H9 (cell line): ENCODE results near the gene VNN1. TPM values are rescaled to one million over a fixed set of nuclear protein-coding genes. Genes with fewer than 3 reads are reported as not detected.

Source experiments
- DNase-seq: peaks from one replicate; pipeline ENCODE4 v3.0.0-alpha.2; 2017
- H2AFZ ChIP-seq: one replicate; pipeline ENCODE4 v1.6.1; 2013; ENCODE audit warnings: mild to moderate bottlenecking, low read length, control low read depth, moderate library complexity
- H2AK5ac ChIP-seq: 2 replicates; pipeline ENCODE4 v1.6.1; 2013; ENCODE audit warnings: low read length, control low read depth, mixed read lengths; ENCODE audit not compliant: insufficient read length
- H2BK120ac ChIP-seq: one replicate; pipeline ENCODE4 v1.6.1; 2013; ENCODE audit warnings: low read depth, mild to moderate bottlenecking, low read length, control low read depth, inconsistent platforms; ENCODE audit not compliant: poor library complexity, severe bottlenecking
- H2BK12ac ChIP-seq: 2 replicates; pipeline ENCODE4 v1.6.1; 2013; ENCODE audit warnings: low read length, control low read depth, mixed read lengths, low read depth; ENCODE audit not compliant: insufficient read length
- H2BK15ac ChIP-seq: 2 replicates; pipeline ENCODE4 v1.6.1; 2013; ENCODE audit warnings: low read depth, low read length, control low read depth
- H2BK20ac ChIP-seq: one replicate; pipeline ENCODE4 v1.6.1; 2013; ENCODE audit warnings: low read depth, mild to moderate bottlenecking, low read length, control low read depth, inconsistent platforms; ENCODE audit not compliant: poor library complexity, severe bottlenecking
- H2BK5ac ChIP-seq: 2 replicates; pipeline ENCODE4 v1.6.1; 2013; ENCODE audit warnings: low read length, control low read depth, mixed read lengths; ENCODE audit not compliant: insufficient read length
- H3K14ac ChIP-seq: 2 replicates; pipeline ENCODE4 v1.6.1; 2013; ENCODE audit warnings: low read length, control low read depth; ENCODE audit not compliant: insufficient read depth
- H3K18ac ChIP-seq: 2 replicates; pipeline ENCODE4 v1.6.1; 2013; ENCODE audit warnings: low read depth, mild to moderate bottlenecking, mixed read lengths, low read length, control low read depth; ENCODE audit not compliant: insufficient read length
- H3K23ac ChIP-seq: 2 replicates; pipeline ENCODE4 v1.6.1; 2013; ENCODE audit warnings: low read length, control low read depth, mixed read lengths, low read depth; ENCODE audit not compliant: insufficient read length
- H3K23me2 ChIP-seq: 2 replicates; pipeline ENCODE4 v1.6.1; 2013; ENCODE audit warnings: low read depth, mild to moderate bottlenecking, mixed read lengths, low read length, control low read depth; ENCODE audit not compliant: insufficient read length, poor library complexity, severe bottlenecking
- H3K27ac ChIP-seq: 2 replicates; pipeline ENCODE4 v1.5.1; 2013; ENCODE audit warnings: low read length, control low read depth, mixed read lengths, low read depth; ENCODE audit not compliant: insufficient read length
- H3K27me3 ChIP-seq: 2 replicates; pipeline ENCODE4 v1.6.1; 2013; ENCODE audit warnings: low read length, control low read depth, inconsistent platforms; ENCODE audit not compliant: insufficient read depth
- H3K4ac ChIP-seq: 2 replicates; pipeline ENCODE4 v1.6.1; 2013; ENCODE audit warnings: low read depth, mild to moderate bottlenecking, control low read depth, inconsistent platforms, low read length, moderate library complexity
- H3K4me1 ChIP-seq: 2 replicates; pipeline ENCODE4 v1.6.1; 2013; ENCODE audit warnings: low read length, control low read depth, inconsistent platforms; ENCODE audit not compliant: insufficient read depth
- H3K4me2 ChIP-seq: 2 replicates; pipeline ENCODE4 v1.6.1; 2013; ENCODE audit warnings: low read length, control low read depth, mixed read lengths; ENCODE audit not compliant: insufficient read length, insufficient read depth
- H3K56ac ChIP-seq: 2 replicates; pipeline ENCODE4 v1.6.1; 2013; ENCODE audit warnings: low read depth, mild to moderate bottlenecking, mixed read lengths, low read length, control low read depth; ENCODE audit not compliant: insufficient read length
- H3K79me1 ChIP-seq: 2 replicates; pipeline ENCODE4 v1.6.1; 2013; ENCODE audit warnings: low read depth, mild to moderate bottlenecking, moderate library complexity, low read length, control low read depth, inconsistent platforms; ENCODE audit not compliant: insufficient read depth, poor library complexity, severe bottlenecking
- H3K79me2 ChIP-seq: 2 replicates; pipeline ENCODE4 v1.6.1; 2013; ENCODE audit warnings: low read length, control low read depth, inconsistent platforms; ENCODE audit not compliant: insufficient read depth
- H3K9ac ChIP-seq: 2 replicates; pipeline ENCODE4 v1.6.1; 2013; ENCODE audit warnings: low read length, control low read depth, mixed read lengths; ENCODE audit not compliant: insufficient read length; ENCODE audit errors: extremely low read depth
- H3K9me3 ChIP-seq: one replicate; pipeline ENCODE4 v1.6.1; 2013; ENCODE audit warnings: low read depth, low read length, inconsistent platforms; ENCODE audit not compliant: control insufficient read depth
- H3T11ph ChIP-seq: one replicate; pipeline ENCODE4 v1.6.1; 2013; ENCODE audit warnings: mild to moderate bottlenecking, low read length, control low read depth, inconsistent platforms
- H4K20me1 ChIP-seq: one replicate; pipeline ENCODE4 v1.6.1; 2013; ENCODE audit not compliant: control insufficient read depth, insufficient read length, insufficient read depth
- H4K5ac ChIP-seq: 2 replicates; pipeline ENCODE4 v1.6.1; 2013; ENCODE audit warnings: low read depth, mild to moderate bottlenecking, mixed read lengths, low read length, control low read depth; ENCODE audit not compliant: insufficient read length
- H4K8ac ChIP-seq: replicated peaks from 2 replicates; pipeline ENCODE4 v1.6.1; 2013; ENCODE audit warnings: low read length, control low read depth, mixed read lengths, low read depth; ENCODE audit not compliant: insufficient read length
- H4K91ac ChIP-seq: 2 replicates; pipeline ENCODE4 v1.6.1; 2013; ENCODE audit warnings: low read depth, mild to moderate bottlenecking, moderate library complexity, mixed read lengths, low read length, control low read depth; ENCODE audit not compliant: insufficient read length
- H3K27ac Mint-ChIP-seq, 3 experiments: 2 replicates in 2 of 3; 3 replicates in 1 of 3; pipeline ENCODE4 v1.8.0; 2020 to 2021; ENCODE audit warnings: mixed read lengths in 3 of 3, mild to moderate bottlenecking in 1 of 3, moderate library complexity in 1 of 3
- H3K27me3 Mint-ChIP-seq: 2 replicates; pipeline ENCODE4 v1.8.0; 2021; ENCODE audit warnings: low read depth, mild to moderate bottlenecking, moderate library complexity, mixed read lengths
- H3K36me3 Mint-ChIP-seq, 3 experiments: 2 replicates in 2 of 3; 3 replicates in 1 of 3; pipeline ENCODE4 v1.8.0; 2020 to 2021; ENCODE audit warnings: low read depth in 3 of 3, mixed read lengths in 3 of 3; ENCODE audit not compliant: insufficient read depth in 1 of 3
- H3K4me1 Mint-ChIP-seq, 2 experiments: 2 replicates each; pipeline ENCODE4 v1.8.0; 2020; ENCODE audit warnings: mixed read lengths in 2 of 2
- H3K4me3 Mint-ChIP-seq, 2 experiments: 2 replicates in 1 of 2; 3 replicates in 1 of 2; pipeline ENCODE4 v1.8.0; 2020 to 2021; ENCODE audit warnings: mild to moderate bottlenecking in 2 of 2, mixed read lengths in 2 of 2, moderate library complexity in 1 of 2
- H3K9me3 Mint-ChIP-seq, 2 experiments: 2 replicates in 1 of 2; 3 replicates in 1 of 2; pipeline ENCODE4 v1.8.0; 2020; ENCODE audit warnings: mild to moderate bottlenecking in 2 of 2, mixed read lengths in 2 of 2, moderate library complexity in 1 of 2
- WGBS: extraction: QIAGEN DNeasy Blood & Tissue Kit; methylation state at CpG from one replicate; pipeline ENCODE4 v1.1.7; 2013; ENCODE audit warnings: missing lambda C conversion rate, low lambda C conversion rate, mixed read lengths; ENCODE audit not compliant: insufficient read length; ENCODE audit errors: extremely low coverage; 5-methylcytosine and 5-hydroxymethylcytosine counted together
- total RNA-seq: library from RNA; stranded (reverse); gene quantifications from 2 replicates; pipeline ENCODE4 v1.2.1, GENCODE V29; 2021
- TF ChIP-seq, protein P1 (sequence below): fragments of 200-600 bp; sonication (generic); conservative IDR thresholded peaks from 3 replicates; pipeline ENCODE4 v1.8.0; 2021; ENCODE audit warnings: antibody characterized with exemption, mild to moderate bottlenecking

The VNN1 gene
- total RNA-seq, 1 experiment from 2014 or later, result not detected

DNA sequence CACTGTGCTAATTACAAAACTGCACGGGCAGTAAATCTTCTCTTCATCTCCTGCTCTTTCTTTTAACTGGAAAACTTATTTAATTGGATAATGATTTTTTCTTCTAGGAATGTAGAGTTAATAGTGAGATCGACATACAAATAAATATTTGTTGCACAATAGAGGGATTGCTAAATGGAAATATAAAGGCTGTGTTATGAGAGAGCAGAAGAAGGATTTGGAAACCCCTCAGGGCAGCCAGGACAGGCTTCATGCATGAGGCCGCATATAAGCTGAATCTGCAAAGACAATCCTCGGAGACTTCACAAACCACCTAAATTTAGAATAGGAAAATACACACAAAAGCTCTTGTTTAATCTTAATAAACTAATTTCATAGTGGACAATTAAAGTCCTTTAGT, 51.9 kb downstream of the VNN1 start:
- no peaks in the 10 kb centered on the region for H3K79me1 ChIP-seq
- no peak overlapping the region for H3T11ph ChIP-seq
- H3K4me1 Mint-ChIP-seq, result peaks cover 15 to 19% of the 10 kb centered on the region in 2 experiments
- no peaks in the 10 kb centered on the region for H4K20me1 ChIP-seq
- H2AK5ac ChIP-seq, result no peak overlapping the region
- no peak overlapping the region for H4K8ac ChIP-seq
- TF ChIP-seq, protein P1, sequence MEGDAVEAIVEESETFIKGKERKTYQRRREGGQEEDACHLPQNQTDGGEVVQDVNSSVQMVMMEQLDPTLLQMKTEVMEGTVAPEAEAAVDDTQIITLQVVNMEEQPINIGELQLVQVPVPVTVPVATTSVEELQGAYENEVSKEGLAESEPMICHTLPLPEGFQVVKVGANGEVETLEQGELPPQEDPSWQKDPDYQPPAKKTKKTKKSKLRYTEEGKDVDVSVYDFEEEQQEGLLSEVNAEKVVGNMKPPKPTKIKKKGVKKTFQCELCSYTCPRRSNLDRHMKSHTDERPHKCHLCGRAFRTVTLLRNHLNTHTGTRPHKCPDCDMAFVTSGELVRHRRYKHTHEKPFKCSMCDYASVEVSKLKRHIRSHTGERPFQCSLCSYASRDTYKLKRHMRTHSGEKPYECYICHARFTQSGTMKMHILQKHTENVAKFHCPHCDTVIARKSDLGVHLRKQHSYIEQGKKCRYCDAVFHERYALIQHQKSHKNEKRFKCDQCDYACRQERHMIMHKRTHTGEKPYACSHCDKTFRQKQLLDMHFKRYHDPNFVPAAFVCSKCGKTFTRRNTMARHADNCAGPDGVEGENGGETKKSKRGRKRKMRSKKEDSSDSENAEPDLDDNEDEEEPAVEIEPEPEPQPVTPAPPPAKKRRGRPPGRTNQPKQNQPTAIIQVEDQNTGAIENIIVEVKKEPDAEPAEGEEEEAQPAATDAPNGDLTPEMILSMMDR, result no peak
- no peak overlapping the region for H3K18ac ChIP-seq
- H3K9me3 Mint-ChIP-seq, result peaks cover 8 to 10% of the 10 kb centered on the region in 2 experiments; a peak in 4 of 5 replicates
- no peak overlapping the region for H2BK5ac ChIP-seq
- H3K4me2 ChIP-seq, result no peak overlapping the region
- no peaks in the 10 kb centered on the region for H3K79me2 ChIP-seq
- no peak overlapping the region for H3K56ac ChIP-seq
- DNase-seq, result no peak
- no peak overlapping the region for H2BK20ac ChIP-seq
- H4K5ac ChIP-seq, result no peak overlapping the region
- H2AFZ ChIP-seq, result no peak overlapping the region
- no peak overlapping the region; a peak in 1 of 7 replicates for H3K27ac Mint-ChIP-seq
- H3K14ac ChIP-seq, result no peak overlapping the region
- H2BK12ac ChIP-seq, result no peak overlapping the region
- H3K27ac ChIP-seq, result no peak overlapping the region
- H3K4me1 ChIP-seq, result no peaks in the 10 kb centered on the region; the same call in 1 of the 2 replicates
- no peak overlapping the region for H3K4me3 Mint-ChIP-seq
- no CpG with 5 or more reads among the region's 4 CpGs for WGBS
- no peak overlapping the region for H2BK120ac ChIP-seq
- no peak overlapping the region for H3K4ac ChIP-seq
- no peaks in the 10 kb centered on the region for H3K9me3 ChIP-seq
- no peaks in the 10 kb centered on the region for H3K27me3 ChIP-seq
- H3K27me3 Mint-ChIP-seq, result no peaks in the 10 kb centered on the region
- peaks cover 0 to 18% (median 5%) of the 10 kb centered on the region in 3 experiments; a peak in 5 of 7 replicates for H3K36me3 Mint-ChIP-seq
- no peaks in the 10 kb centered on the region for H3K23me2 ChIP-seq
- H3K9ac ChIP-seq, result no peak overlapping the region
- no peak overlapping the region for H2BK15ac ChIP-seq
- no peak overlapping the region for H3K23ac ChIP-seq
- H4K91ac ChIP-seq, result no peak overlapping the region
